ENCODE measurements around the gene AGTPBP1.
A peak's percentile ranks its signal among the peaks of the same experiment; 100 is the strongest.

AGTPBP1 gene

GRCh38 chr9:85534340-85534739 lies 207.4 kb downstream of the AGTPBP1 start:
- DNase-seq (ENCODE audit: low read depth), result no peak

- DNase-seq (ENCODE audit: low read depth), result no peak
Observed at GRCh38 chr9:85533538-85533937, 208.2 kb downstream of the AGTPBP1 start.

GRCh38 chr9:85530721-85531120 lies 211.0 kb downstream of the AGTPBP1 start:
- no peak for DNase-seq (ENCODE audit: low read depth)

GRCh38 chr9:85528607-85529006 lies 213.1 kb downstream of the AGTPBP1 start:
- no peak for DNase-seq (ENCODE audit: low read depth)

- no peak for DNase-seq (ENCODE audit: low read depth)
Observed at GRCh38 chr9:85528142-85528541, 213.6 kb downstream of the AGTPBP1 start.

- DNase-seq (ENCODE audit: low read depth), result no peak
Observed at GRCh38 chr9:85527331-85528020, 214.3 kb downstream of the AGTPBP1 start.

- DNase-seq (ENCODE audit: low read depth), result no peak
Observed at GRCh38 chr9:85524531-85524930, 217.2 kb downstream of the AGTPBP1 start.

GRCh38 chr9:85523202-85523601 lies 218.6 kb downstream of the AGTPBP1 start:
- DNase-seq (ENCODE audit: low read depth), result no peak

- peak; percentile 54 for DNase-seq (ENCODE audit: low read depth)
Observed at GRCh38 chr9:85522459-85523092, 219.2 kb downstream of the AGTPBP1 start.

- peak; percentile 11 for DNase-seq (ENCODE audit: low read depth)
Observed at GRCh38 chr9:85521371-85522197, 220.2 kb downstream of the AGTPBP1 start.

GRCh38 chr9:85516976-85517637 lies 224.6 kb downstream of the AGTPBP1 start:
- DNase-seq (ENCODE audit: low read depth), result no peak

- no peak for DNase-seq (ENCODE audit: low read depth)
Observed at GRCh38 chr9:85516455-85516854, 225.3 kb downstream of the AGTPBP1 start.

GRCh38 chr9:85515021-85515420 lies 226.7 kb downstream of the AGTPBP1 start:
- DNase-seq (ENCODE audit: low read depth), result no peak

- no peak for DNase-seq (ENCODE audit: low read depth)
Observed at GRCh38 chr9:85514256-85514655, 227.5 kb downstream of the AGTPBP1 start.

GRCh38 chr9:85511746-85512145 lies 230.0 kb downstream of the AGTPBP1 start:
- DNase-seq (ENCODE audit: low read depth), result no peak

GRCh38 chr9:85510830-85511504 lies 230.8 kb downstream of the AGTPBP1 start:
- DNase-seq (ENCODE audit: low read depth), result peak; percentile 16

GRCh38 chr9:85508616-85509015 lies 233.1 kb downstream of the AGTPBP1 start:
- DNase-seq (ENCODE audit: low read depth), result no peak

- no peak for DNase-seq (ENCODE audit: low read depth)
Observed at GRCh38 chr9:85505612-85506011, 236.1 kb downstream of the AGTPBP1 start.

GRCh38 chr9:85502815-85503655 lies 238.7 kb downstream of the AGTPBP1 start:
- no peak for DNase-seq (ENCODE audit: low read depth)

- no peak for DNase-seq (ENCODE audit: low read depth)
Observed at GRCh38 chr9:85501882-85502281, 239.9 kb downstream of the AGTPBP1 start.

- no peak for DNase-seq (ENCODE audit: low read depth)
Observed at GRCh38 chr9:85501456-85501855, 240.3 kb downstream of the AGTPBP1 start.
